NCI-H146 (cell line): ENCODE data around the gene GRIK5.

Experiments
- DNase-seq: peaks from one replicate; lab custom pipeline; 2025; lab: John Stamatoyannopoulos, UW

GRIK5 gene

GRCh38 chr19:42076380-42076944 lies 6.5 kb upstream of the GRIK5 start:
- no peak for DNase-seq

- DNase-seq: peak; percentile 100
Observed at GRCh38 chr19:42075616-42076379, 5.8 kb upstream of the GRIK5 start, which contains the start of gene ZNF574. Gene ZNF574 (plus strand): TSS chr19:42076166. CDS start chr19:42078607, 2,441 bp downstream.

DNA sequence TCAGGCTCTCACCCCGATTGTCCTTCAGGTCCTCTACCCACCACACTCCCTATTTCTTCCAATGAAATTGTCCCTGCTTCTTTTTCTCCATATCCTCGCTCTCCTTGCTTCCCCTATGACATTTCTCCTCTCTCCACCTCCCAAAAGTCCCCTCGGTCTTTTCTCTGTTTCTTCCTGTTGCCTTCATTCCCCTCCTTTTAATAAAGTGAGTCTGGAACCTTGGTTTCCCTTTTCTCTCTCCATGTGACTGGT lies 5.3 kb upstream of the GRIK5 start:
- DNase-seq: no peak

DNA sequence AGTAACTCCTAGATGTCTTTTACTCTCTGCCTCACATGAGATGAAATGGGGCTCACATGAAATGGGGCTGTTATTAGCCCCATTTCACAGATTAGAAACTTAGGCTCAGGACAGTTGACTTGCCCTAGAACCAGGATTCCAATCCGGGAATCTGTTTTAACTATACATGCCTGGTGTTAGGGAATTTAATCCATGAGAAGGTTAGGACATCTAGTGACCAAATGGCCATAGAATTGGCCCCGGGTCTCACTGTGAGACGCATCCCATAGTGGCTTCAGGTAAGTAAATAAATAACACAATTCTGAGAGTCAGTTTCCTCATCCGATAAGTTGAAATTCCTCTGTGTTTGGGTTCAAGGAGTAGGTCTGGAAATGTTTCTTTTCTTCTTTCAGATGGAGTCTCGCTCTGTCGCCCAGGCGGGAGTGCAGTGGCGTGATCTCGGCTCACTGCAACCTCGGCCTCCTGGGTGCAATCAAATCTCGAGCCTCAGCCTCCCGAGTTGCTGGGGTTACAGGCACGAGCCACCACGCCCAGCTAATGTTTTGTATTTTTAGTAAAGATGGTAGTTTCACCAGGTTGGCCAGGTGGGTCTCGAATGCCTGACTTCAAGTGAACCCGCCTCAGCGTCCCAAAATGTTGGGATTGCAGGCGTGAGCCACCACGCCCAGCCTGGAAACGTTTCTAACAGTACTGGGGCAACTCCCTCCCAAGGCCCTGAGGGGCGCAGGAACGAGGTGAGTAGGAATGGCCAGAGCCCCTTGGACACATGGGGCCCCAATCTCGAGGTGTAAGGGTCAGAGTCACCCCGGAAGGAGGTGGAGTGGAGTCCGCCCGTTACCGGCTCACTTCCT lies 4.7 kb upstream of the GRIK5 start:
- DNase-seq: peak; percentile 59

DNA sequence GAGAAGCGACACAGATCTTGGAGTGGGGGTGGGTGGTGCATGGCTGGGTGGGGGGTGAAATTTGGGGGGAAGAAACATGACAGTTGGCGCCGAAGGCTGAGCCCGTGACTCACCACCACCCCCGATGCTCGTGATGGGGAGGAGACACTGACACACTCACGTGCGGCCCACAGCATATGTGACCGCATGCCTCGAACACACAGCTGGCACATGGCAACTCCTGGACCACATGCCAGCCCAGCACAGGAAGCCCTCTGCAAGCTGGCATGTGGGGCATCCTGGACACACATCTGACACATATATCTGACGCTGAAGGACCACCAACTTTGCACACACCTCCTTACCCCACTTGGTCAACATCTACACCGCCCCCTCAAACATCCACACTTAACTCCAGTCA lies 1.2 kb upstream of the GRIK5 start:
- no peak for DNase-seq

GRCh38 chr19:42068756-42069571 lies 1.0 kb downstream of the GRIK5 start:
- peak; percentile 32 for DNase-seq

DNA sequence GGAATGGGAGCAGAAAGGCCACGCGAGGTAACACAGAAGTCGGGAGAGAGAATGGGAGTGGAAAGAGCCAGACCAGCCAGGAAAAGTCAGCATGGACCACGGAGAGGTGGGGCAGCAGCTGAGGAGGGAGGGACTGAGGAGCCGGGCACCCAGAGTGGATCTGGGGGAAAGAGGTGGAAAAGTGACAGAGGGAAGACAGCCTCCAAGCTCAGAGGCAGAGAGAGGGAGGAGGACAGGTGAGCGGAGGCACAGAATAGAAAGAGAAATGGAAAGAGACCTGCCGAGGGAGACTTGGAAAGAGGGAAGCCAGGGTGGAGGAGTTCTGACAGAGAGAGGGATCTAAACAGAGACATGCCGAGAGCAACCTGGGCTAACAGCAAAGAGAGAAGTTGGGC lies 1.6 kb downstream of the GRIK5 start:
- DNase-seq: no peak

GRCh38 chr19:42067315-42067888 lies 2.6 kb downstream of the GRIK5 start:
- no peak for DNase-seq

GRCh38 chr19:42066075-42066754 lies 3.8 kb downstream of the GRIK5 start:
- DNase-seq: peak; percentile 53

GRCh38 chr19:42065511-42065910 lies 4.5 kb downstream of the GRIK5 start:
- no peak for DNase-seq

- DNase-seq: no peak
Observed at GRCh38 chr19:42065051-42065450, 5.0 kb downstream of the GRIK5 start.

GRCh38 chr19:42064432-42064831 lies 5.6 kb downstream of the GRIK5 start:
- no peak for DNase-seq

DNA sequence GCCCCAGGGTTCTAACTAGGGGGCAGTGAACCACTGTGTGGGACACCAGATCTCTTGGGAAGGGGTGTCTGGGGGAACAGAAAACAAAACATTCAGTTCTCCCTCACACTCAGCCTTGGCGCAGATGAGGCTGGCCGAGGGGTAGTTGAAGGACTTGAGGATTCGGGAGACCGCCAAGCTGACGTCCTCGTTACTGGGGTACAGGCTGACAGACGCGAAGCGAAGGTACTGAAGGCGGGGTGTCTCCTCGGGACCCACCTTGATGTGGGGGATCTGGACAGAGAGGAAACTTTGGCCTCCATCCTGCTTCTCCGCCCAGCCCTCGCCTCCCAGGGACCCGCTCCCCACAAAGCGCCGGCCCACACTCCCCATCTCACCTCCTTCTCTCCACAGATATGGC lies 7.6 kb downstream of the GRIK5 start:
- no peak for DNase-seq

DNA sequence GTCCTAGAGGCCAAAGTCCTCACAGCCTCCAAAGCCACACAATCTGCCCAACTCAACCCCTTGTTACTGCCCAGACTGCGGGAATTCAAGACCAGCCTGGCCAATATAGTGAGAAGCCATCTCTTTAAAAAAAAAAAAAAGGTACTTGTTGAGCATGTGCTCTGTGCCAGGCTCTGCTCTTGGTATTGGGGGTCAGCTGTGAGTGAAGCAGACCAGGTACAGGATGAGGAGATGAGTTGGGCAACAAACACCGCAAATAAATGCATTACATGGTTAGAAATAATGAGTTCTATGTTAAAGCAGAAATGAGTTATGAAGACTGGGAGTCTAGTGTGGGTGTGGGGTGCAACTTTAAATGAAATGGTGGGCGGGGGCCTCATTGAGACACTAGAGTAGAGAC lies 9.9 kb downstream of the GRIK5 start:
- no peak for DNase-seq

GRCh38 chr19:42059196-42059595 lies 10.8 kb downstream of the GRIK5 start:
- DNase-seq: no peak

DNA sequence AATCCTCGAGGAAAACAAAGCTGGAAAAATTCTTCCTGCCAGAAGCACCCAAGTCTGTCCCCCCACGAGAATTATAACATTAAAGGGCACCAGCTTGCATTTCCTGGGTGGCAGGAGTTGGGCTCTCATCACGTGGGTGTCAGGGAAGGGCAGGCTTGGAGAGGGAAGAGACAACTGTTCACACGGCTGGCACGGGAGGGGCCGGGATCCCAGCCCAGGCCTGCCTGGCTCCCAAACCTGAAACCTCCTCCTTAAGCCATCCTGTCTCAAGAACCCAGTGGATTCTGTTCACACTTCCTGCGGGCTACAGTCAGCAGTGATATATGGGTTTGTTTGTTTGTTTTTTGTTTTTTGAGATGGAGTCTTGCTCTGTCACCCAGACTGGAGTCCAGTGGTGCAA lies 12.2 kb downstream of the GRIK5 start:
- no peak for DNase-seq

DNA sequence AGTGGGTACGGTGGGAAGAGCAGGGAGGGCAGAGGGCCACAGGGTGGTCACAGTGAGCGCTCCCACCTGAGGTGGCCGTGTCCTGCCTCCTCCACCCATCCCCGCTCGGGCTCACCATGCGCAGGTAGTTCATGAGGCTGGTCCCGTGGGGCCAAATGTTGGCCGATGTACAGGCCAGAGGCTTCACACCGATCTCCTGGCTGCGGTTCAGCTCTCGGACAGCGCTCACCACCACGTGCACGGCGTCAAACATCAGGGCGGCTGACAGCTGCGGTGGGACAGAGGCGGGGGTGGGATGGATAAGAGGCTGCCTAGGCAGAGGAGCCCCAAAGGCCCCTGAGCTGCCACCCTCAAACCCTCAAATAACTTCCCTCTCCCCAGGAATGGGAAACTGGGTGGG lies 15.8 kb downstream of the GRIK5 start:
- DNase-seq: no peak

DNA sequence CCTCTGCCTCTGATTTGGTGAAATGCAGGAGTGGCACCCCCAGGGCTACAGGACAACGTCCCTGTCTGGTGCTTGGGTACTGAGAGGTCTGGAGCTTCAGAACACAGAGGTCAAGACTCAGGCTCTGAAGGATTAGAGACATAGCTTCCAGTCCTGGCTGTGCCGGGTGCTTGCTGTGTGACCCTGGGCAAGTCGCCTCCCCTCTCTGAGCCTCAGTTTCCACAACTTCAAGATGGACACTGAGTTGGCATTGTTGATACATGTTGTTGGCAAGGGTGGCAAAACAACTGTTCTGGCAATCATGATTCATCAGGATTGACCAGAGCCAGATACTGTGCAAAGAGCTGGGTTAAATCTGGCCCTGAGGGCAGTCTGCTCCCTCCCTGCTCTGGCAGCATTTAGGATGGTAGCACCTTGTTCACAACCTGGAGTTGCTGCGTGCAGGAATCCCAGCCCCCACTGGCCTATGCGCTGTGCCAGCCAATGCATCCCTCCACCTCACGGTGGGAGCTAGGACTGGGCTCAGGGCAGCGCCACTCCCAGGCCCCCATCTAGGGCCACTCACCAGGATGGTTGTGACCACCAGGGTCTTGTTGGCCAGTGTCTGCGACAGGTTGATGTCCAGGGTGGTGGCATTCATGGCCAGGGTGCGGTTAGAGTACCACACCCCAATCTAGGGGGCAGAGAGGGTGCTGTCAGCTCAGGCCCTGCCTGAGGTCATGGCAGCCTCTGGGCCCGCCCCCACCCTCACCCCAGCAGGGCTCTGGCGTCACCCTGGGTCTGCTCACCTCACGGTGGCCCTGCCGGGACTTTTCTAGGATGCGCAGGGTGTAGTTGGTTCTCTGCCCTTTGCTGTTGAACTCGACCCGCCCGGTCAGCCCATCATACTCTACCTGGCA lies 16.7 kb downstream of the GRIK5 start:
- DNase-seq: no peak

GRCh38 chr19:42052241-42052863 lies 17.7 kb downstream of the GRIK5 start:
- no peak for DNase-seq
